B cell (primary cell): ENCODE results near the gene MGAT2.

Experiments
- EZH2 ChIP-seq: IDR thresholded peaks from 2 replicates; pipeline ENCODE4 v1.6.1; 2012; ENCODE audit warnings: borderline replicate concordance, low read depth, mild to moderate bottlenecking, moderate library complexity, low read length; ENCODE audit not compliant: insufficient read depth, poor library complexity, severe bottlenecking
- TF ChIP-seq, protein P1 (sequence below): fragments of 200-600 bp; IDR thresholded peaks from one replicate; pipeline ENCODE4 v1.8.0; 2022; ENCODE audit warnings: antibody characterized with exemption, mild to moderate bottlenecking

DNA sequence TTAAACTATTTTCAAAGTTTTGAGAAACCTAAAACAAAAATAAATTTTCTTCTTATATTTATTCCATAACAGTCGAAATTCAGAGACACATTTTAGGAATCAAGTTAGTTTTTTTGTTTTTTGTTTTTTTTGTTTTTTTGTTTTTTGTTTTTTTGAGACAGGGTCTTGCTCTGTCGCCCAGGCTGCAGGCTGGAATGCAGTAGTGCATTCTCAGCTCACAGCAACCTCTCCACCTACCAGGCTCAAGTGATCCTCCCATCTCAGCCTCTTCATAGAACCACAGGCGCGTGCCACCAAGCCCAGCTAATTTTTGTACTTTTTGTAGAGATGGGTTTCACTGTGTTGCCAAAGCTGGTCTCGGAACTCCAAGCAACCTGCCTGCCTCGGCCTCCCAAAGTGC is 32.9 kb downstream of the MGAT2 start:
- TF ChIP-seq, protein P1, sequence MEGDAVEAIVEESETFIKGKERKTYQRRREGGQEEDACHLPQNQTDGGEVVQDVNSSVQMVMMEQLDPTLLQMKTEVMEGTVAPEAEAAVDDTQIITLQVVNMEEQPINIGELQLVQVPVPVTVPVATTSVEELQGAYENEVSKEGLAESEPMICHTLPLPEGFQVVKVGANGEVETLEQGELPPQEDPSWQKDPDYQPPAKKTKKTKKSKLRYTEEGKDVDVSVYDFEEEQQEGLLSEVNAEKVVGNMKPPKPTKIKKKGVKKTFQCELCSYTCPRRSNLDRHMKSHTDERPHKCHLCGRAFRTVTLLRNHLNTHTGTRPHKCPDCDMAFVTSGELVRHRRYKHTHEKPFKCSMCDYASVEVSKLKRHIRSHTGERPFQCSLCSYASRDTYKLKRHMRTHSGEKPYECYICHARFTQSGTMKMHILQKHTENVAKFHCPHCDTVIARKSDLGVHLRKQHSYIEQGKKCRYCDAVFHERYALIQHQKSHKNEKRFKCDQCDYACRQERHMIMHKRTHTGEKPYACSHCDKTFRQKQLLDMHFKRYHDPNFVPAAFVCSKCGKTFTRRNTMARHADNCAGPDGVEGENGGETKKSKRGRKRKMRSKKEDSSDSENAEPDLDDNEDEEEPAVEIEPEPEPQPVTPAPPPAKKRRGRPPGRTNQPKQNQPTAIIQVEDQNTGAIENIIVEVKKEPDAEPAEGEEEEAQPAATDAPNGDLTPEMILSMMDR, result no peak
- no peak for TF ChIP-seq EZH2
